ENCODE measurements around the gene NLRC5. TPM values are rescaled to one million over a fixed set of nuclear protein-coding genes. Genes with fewer than 3 reads are reported as not detected.

Gene NLRC5
- total RNA-seq, 1 donor from 2014 or later, result 114 TPM

- TF ChIP-seq POLR2A (IDR thresholded peaks at IDR 0.05), result no peak
- TF ChIP-seq POLR2AphosphoS5 (IDR thresholded peaks at IDR 0.05; ENCODE audit: insufficient read depth in 1 of 2, low read depth in 1 of 2), result no peak
- TF ChIP-seq CTCF (IDR thresholded peaks at IDR 0.05), result no peak
- no peak overlapping the region for H3K27ac ChIP-seq
Observed at GRCh38 chr16:57130950-57131321, 141.6 kb downstream of the NLRC5 start.

DNA sequence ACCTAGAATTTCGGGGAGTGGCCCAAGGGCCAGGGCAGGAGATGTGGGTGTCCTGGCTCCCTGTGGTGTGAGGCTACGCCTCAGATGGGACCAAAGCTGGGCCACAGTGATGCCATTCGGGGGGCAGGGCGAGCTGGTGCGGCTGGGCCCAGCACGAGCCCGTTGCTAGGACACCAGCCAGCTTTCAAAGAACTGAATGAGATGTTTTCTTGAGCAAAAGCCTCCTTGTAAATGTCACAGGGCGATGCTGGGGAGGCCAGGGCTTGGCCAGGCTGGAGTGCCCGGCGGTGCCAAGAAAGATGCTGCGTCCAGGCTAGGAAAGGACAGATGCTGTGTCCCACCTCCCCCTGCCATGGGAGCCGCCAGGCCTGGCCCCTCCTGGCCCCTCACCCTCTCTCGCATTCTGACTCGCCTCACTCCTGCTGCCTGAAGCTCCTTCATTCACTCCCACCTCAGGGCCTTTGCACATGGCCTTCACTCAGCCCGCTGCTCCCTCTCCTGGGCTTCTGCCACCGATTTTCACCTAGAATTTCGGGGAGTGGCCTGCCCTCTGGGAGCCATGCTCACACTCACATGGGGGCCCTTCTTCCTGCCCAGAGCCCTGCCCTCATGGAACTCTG is 142.1 kb downstream of the NLRC5 start:
- intact Hi-C loops (cut with DNase I), result no loop called here
- no peak overlapping the region for H3K27ac ChIP-seq
- H3K4me3 ChIP-seq, result no peak overlapping the region

More at GRCh38 chr16:57130950-57131321, 141.6 kb downstream of the NLRC5 start:
- peaks cover 10% of the 10 kb centered on the region for H3K4me1 ChIP-seq
- H3K9me3 ChIP-seq, result no peaks in the 10 kb centered on the region
- no peak overlapping the region for H3K4me3 ChIP-seq
- peaks cover 0 to 6% of the 10 kb centered on the region in 2 donors for H3K36me3 ChIP-seq
- H3K27me3 ChIP-seq, result no peaks in the 10 kb centered on the region
- DNase-seq (ENCODE audit: extremely low spot score in 2 of 2), result no peak
- intact Hi-C loops (cut with DNase I), result no loop called here

DNA sequence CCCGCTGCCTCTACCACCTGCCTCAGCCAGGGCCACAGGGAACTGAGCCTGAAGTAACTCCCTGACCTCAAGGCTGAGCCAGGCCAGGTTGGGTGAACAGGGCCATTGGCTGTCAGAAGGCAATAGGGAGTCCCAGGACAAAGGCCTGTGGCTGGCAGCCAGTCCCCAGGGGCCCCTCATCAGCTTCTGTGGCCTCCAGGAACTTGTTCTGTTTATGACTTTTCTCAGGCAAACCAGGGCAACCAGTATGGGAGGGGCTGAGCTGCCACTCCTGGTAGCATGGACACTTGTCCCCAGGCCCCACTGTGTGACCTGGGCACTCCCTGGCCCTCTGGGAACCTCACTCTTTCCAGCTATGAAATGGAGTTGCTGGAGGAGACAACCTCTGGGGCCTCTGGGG is 143.1 kb downstream of the NLRC5 start:
- Histone ChIP-seq H3K9me3 (no peaks in the 10 kb centered on the region), H3K27ac (no peak overlapping the region), H3K36me3 (peaks cover 0 to 6% of the 10 kb centered on the region in 2 donors), H3K4me1 (peaks cover 10% of the 10 kb centered on the region), H3K4me3 (no peak overlapping the region), H3K27me3 (no peaks in the 10 kb centered on the region)
- TF ChIP-seq CTCF (IDR thresholded peaks at IDR 0.05) (no peak), POLR2A (IDR thresholded peaks at IDR 0.05) (no peak), POLR2AphosphoS5 (IDR thresholded peaks at IDR 0.05; ENCODE audit: insufficient read depth in 1 of 2, low read depth in 1 of 2) (no peak)
- no peak for DNase-seq (ENCODE audit: extremely low spot score in 2 of 2)
- intact Hi-C loops (cut with DNase I), result no loop called here

More for the DNA sequence above, 142.1 kb downstream of the NLRC5 start:
- TF ChIP-seq POLR2A (IDR thresholded peaks at IDR 0.05), result no peak
- no peaks in the 10 kb centered on the region for H3K27me3 ChIP-seq
- no peak for DNase-seq (ENCODE audit: extremely low spot score in 2 of 2)
- peaks cover 0 to 6% of the 10 kb centered on the region in 2 donors for H3K36me3 ChIP-seq
- peaks cover 10% of the 10 kb centered on the region for H3K4me1 ChIP-seq
- no peaks in the 10 kb centered on the region for H3K9me3 ChIP-seq

DNA sequence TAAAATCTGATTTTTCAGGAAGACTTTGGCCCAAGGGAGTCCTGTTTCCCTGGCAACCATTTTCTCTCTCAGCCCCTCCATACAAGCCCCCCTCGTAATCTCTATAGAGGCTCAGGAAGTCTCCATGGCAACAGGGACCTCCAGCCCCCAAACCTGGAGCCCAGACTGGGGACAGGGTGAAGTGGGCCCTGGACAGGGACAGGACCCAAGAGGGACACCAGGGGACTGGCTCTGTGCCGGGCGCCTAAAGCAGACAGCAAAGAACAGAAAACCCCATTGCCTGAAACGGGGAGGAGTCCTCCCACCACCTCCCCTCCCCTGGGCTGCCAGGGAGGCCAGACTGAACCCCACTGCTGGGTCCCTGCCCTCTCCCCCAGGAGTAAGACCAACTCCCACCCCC is 143.7 kb downstream of the NLRC5 start:
- H3K4me3 ChIP-seq, result no peak overlapping the region
- intact Hi-C loops (cut with DNase I), result no loop called here
- peaks cover 0 to under 1% of the 10 kb centered on the region in 2 donors for H3K36me3 ChIP-seq
- no peaks in the 10 kb centered on the region for H3K9me3 ChIP-seq
- TF ChIP-seq POLR2A (IDR thresholded peaks at IDR 0.05), result no peak
- TF ChIP-seq POLR2AphosphoS5 (IDR thresholded peaks at IDR 0.05; ENCODE audit: insufficient read depth in 1 of 2, low read depth in 1 of 2), result no peak
- no peak for TF ChIP-seq CTCF (IDR thresholded peaks at IDR 0.05)
- H3K4me1 ChIP-seq, result peaks cover 10% of the 10 kb centered on the region
- no peak overlapping the region for H3K27ac ChIP-seq
- H3K27me3 ChIP-seq, result no peaks in the 10 kb centered on the region
- no peak for DNase-seq (ENCODE audit: extremely low spot score in 2 of 2)

Other genes with a start within 250 kb of the NLRC5 start
- not detected for gene SLC12A3, start 124.3 kb upstream of the NLRC5 start, total RNA-seq
- gene HERPUD1, start 57.4 kb upstream of the NLRC5 start, total RNA-seq, result 97.7 TPM
- gene CETP, start 27.6 kb upstream of the NLRC5 start, total RNA-seq, result not detected
- 40.3 TPM for gene CPNE2, start 103.0 kb downstream of the NLRC5 start, total RNA-seq
- gene PSME3IP1, start 196.5 kb downstream of the NLRC5 start, total RNA-seq, result 70.5 TPM
- 37.6 TPM for gene RSPRY1, start 196.8 kb downstream of the NLRC5 start, total RNA-seq

All from vagina (tissue), 2 donors.